NB4 (cell line): Measurements from ENCODE around the gene HTRA1.

Experiments
- POLR2A ChIP-seq: IDR thresholded peaks from 2 replicates; pipeline ENCODE4 v1.6.1; 2011; ENCODE audit warnings: mild to moderate bottlenecking; ENCODE audit not compliant: insufficient read length; ENCODE audit errors: extremely low read depth
- TF ChIP-seq, protein P1 (sequence below): IDR thresholded peaks from one replicate; pipeline ENCODE4 v1.5.1; 2012; ENCODE audit warnings: low read depth, low read length

DNA sequence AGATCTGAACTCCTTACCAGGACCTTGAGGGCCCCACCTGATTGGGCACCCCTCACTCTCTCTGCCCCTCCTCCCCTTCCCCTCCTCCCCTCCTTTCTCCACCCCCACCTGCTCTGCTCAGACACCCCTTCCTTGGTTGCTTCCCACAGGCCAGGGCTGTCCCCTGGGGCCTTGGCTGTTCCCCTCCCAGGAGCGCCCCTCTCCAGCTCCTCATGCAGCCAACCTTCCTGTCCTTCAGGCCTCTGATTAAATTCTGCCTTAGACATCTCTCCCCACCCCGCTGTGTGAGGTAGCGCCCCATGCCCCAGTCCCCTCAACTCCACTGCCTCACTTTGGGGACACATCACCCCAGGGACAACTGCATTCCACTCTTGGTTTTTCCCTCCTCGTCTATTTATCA is 32.4 kb downstream of the HTRA1 start:
- TF ChIP-seq, protein P1, sequence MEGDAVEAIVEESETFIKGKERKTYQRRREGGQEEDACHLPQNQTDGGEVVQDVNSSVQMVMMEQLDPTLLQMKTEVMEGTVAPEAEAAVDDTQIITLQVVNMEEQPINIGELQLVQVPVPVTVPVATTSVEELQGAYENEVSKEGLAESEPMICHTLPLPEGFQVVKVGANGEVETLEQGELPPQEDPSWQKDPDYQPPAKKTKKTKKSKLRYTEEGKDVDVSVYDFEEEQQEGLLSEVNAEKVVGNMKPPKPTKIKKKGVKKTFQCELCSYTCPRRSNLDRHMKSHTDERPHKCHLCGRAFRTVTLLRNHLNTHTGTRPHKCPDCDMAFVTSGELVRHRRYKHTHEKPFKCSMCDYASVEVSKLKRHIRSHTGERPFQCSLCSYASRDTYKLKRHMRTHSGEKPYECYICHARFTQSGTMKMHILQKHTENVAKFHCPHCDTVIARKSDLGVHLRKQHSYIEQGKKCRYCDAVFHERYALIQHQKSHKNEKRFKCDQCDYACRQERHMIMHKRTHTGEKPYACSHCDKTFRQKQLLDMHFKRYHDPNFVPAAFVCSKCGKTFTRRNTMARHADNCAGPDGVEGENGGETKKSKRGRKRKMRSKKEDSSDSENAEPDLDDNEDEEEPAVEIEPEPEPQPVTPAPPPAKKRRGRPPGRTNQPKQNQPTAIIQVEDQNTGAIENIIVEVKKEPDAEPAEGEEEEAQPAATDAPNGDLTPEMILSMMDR, result no peak
- no peak for TF ChIP-seq POLR2A
